GM18907 (cell line): ENCODE data around the gene CLCN2.
A peak's percentile ranks its signal among the peaks of the same experiment; 100 is the strongest.
"Not testable (repeated sequence)": the region's sequence is repeated elsewhere in the genome, so short reads cannot be mapped to it uniquely, and the experiment has no call there.

Experiments
- ATAC-seq: cut with Tn5 transposase; IDR thresholded peaks from one replicate; pipeline ENCODE4 v1.9.1; 2021; ENCODE audit warnings: mild to moderate bottlenecking, moderate library complexity; ENCODE audit not compliant: unreplicated experiment

The CLCN2 gene

GRCh38 chr3:184347321-184348056, 13.9 kb downstream of the CLCN2 start:
- no peak for ATAC-seq

DNA sequence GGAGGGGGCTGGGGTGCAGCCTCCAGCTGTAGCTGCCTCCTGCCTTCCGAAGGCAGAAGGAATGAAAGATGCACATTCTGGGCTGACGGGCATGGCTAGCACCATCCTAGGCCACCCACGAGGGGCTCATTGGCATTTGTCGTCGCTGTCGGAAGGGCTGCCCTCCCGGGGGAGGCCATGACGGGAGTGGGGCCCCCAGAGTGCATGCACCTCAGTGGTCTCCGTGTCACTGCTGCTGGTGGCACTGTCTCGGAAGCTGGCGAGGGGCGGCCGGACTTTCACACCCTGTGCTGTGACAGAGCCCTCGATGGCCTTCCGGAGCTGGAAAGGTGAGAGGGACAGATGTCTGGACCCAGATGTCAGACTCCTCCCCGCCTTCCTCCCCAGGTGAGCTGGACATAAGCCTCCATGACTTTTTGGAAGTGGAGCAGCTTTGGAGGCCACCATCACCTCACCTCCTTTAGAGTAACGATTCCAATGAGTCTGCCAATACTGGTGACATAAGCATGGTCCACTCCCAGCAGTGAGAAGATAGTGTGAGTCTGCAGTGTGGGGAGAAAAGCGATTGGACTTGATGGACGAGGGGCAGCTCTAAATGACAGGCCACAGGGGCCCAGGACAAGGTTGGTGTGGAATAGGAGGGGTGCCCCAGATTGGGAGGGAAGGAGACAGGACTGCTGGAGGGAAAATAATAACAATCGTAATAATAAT, 14.8 kb downstream of the CLCN2 start:
- no peak for ATAC-seq

DNA sequence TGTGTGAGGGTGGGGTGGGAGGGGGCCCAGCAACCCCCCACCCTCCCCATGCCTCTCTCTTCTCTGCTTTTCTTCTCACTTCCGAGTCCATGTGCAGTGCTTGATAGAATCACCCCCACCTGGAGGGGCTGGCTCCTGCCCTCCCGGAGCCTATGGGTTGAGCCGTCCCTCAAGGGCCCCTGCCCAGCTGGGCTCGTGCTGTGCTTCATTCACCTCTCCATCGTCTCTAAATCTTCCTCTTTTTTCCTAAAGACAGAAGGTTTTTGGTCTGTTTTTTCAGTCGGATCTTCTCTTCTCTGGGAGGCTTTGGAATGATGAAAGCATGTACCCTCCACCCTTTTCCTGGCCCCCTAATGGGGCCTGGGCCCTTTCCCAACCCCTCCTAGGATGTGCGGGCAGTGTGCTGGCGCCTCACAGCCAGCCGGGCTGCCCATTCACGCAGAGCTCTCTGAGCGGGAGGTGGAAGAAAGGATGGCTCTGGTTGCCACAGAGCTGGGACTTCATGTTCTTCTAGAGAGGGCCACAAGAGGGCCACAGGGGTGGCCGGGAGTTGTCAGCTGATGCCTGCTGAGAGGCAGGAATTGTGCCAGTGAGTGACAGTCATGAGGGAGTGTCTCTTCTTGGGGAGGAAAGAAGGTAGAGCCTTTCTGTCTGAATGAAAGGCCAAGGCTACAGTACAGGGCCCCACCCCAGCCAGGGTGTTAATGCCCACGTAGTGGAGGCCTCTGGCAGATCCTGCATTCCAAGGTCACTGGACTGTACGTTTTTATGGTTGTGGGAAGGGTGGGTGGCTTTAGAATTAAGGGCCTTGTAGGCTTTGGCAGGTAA, 15.9 kb downstream of the CLCN2 start:
- peak; percentile 51 for ATAC-seq

- ATAC-seq: no peak
These were observed 16.7 kb downstream of the CLCN2 start for GRCh38 chr3:184344579-184345316.

DNA sequence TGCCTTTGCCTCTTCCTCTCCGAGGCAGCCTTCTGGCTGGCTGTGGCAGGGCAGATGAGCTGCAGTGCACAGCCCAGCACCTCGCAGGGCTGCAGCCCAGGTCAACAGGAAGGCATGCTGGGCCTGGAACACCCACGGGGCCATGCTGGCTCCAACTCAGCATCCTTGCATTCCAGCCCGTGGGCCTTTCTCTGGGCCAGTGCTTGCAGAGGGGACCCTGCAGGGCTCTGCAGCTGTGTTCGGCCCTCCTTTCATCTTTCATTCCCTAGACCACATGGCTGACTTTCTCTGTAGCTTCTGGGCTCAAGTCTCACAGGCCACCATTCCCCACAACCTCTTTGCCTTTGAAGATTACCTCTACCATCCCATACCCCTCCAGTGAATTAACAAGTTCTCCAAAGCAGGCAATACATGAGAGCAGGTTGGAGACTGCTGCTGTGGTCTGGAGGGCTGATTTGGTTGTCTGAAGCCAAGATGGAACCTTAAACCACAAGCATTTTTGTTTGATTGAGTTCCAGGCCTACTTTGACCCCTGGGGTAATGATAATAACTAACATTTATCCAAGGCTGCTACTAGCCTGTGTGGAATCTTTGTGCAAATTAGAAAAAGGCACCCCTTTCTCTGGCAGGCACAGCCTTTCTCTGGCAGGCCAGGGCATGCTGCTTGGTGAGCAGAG, 18.1 kb downstream of the CLCN2 start:
- ATAC-seq: no peak

DNA sequence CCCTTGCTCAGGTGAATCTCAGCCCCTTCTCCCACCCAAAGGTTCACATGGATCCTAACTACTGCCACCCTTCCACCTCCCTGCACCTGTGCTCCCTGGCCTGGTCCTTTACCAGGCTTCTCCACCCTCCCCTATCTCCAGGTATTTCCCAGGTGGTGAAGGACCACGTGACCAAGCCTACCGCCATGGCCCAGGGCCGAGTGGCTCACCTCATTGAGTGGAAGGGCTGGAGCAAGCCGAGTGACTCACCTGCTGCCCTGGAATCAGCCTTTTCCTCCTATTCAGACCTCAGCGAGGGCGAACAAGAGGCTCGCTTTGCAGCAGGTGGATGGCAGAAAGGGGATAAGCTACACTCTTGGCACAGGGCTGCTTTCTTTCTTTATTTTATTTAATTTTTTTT, 19.5 kb downstream of the CLCN2 start:
- ATAC-seq: no peak

GRCh38 chr3:184339451-184340135, 21.8 kb downstream of the CLCN2 start:
- not testable (repeated sequence) for ATAC-seq

- ATAC-seq: no peak
These were observed 22.4 kb downstream of the CLCN2 start for GRCh38 chr3:184339001-184339400.

- no peak for ATAC-seq
These were observed 22.9 kb downstream of the CLCN2 start for GRCh38 chr3:184338511-184338945.

DNA sequence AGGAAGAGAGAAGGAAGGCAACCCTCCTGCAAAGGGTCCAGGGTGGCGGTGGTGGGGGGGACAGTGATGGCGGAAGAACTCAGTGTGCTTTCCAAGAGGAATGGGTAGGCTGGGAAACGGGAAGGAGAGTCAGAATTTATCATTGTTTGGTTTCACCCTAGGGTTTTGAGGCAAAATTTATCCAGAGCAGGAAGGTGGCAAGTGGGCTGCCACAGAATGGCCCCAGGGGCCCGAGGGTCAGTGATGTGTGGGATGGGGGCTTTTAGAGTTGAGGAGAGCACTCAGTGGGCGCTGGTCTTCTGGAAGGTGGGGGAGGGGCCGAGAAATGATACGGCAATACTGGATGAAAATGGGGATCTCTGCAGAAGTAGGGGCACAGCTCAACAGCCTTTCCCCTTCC, 23.4 kb downstream of the CLCN2 start:
- no peak for ATAC-seq

DNA sequence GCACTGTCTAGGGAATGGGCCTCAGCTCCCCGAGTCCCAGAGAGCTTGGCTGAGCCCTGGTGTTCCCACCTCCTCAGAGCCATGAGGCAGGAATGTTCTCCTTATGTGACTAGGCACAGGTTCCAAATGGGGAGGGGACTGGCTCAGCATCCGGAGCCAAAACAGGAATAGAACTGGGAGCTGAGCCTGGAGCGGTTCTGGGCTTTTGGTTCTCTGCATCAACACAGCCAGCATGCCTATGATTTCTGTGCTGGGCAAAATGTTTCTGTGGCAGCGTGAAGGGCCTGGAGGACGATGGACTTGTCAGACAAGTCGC, 24.0 kb downstream of the CLCN2 start, which contains the start of gene FAM131A:
TSS of gene FAM131A (plus strand) at position 202 of the 316 bp plus-strand sequence. CDS start at position 233, 31 bp downstream.
- no peak for ATAC-seq

DNA sequence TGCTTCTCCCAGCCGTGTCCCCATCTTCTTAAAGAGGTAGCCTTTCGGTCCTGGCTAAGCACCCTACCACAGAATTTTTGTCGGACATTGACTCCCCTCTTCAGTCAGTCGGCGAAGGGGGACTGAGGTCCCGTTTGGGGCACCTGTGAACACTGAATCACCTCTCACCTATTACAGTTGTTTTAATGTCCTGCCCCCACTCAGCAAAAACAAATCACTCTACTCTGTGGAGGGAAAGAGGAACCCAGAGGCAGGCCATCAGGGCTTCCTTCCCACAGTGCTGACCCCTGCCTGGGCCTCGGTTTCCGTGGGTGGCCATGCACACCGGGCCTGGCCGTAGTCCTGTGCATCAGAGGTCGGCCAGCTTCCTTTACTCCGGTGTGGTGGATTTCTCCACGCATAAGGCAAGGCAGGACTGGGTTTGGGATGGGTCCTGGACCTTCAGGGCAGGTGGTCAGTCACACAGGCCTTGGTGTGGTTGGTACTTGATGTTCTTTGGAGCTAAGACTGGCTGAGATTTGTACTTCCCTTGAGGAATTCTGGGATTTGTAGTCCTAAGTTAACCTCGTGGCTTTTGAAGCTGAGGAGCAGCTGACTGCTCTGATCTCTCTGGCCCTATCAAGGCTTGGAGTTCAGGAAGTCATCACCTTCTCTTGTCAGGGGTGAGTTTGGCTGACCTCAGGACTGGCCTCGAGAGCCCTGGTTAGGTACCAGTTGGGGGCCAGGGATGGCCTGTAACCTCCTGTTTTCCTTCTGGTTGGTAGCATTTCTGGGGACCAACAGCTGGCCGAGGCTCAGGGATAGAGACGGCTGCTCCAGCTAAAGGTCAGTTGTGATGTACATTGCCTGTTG, 24.6 kb downstream of the CLCN2 start:
- ATAC-seq: no peak

- peak; percentile 68 for ATAC-seq
These were observed 25.5 kb downstream of the CLCN2 start for GRCh38 chr3:184335661-184336546.

DNA sequence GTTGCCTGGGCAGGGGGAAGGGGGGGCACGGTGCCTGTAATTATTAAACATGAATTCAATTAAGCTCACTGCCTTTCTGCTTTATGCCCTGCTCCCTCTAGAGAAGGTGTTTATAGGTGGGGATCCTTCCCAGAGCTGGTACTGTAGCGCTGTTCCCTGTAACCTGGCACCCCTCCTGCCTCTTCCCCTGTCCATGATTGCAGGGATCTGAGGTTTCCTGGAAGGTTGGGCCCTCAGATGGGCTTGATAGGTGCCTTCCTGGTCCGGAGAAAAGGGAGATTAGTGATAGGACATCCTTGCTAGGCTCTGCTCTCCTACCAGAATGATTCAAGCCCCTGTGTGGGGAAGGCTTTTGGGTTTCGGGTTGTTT, 26.1 kb downstream of the CLCN2 start:
- ATAC-seq: peak; percentile 3

- no peak for ATAC-seq
These were observed 26.8 kb downstream of the CLCN2 start for GRCh38 chr3:184334470-184335158.

GRCh38 chr3:184333700-184334099, 27.7 kb downstream of the CLCN2 start:
- ATAC-seq: no peak

DNA sequence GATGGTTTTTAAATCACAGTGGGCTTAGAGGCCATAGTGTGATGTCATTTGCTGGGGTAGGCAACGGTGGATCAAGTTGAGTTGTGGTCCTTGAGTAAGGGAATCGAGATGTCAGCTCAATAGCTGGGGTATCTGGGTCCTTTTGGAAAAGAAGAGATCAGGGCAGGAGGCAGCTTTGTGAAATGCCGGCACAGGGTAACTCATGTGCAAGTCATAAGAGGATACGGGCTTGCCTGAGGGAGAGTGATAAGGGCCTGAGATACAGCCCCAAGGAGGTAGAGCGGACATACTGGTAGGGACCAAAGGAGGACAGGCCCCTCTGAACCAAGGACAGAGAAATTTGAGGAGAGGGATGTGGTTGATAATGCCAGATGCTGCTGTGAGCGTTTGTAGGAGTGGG, 28.2 kb downstream of the CLCN2 start:
- ATAC-seq: no peak
